Liver (tissue), 9 donors: ENCODE data around the gene SOX6. TPM values are rescaled to one million over a fixed set of nuclear protein-coding genes. Genes with fewer than 3 reads are reported as not detected.

Experiments used
- DNase-seq: peaks from one replicate; pipeline ENCODE4 v3.0.0-alpha.2; 2017; ENCODE audit warnings: low spot score
- H3K27ac ChIP-seq, 2 donors: one replicate each; pipeline ENCODE4 v1.7.0; 2013; ENCODE audit warnings: inconsistent platforms in 2 of 2, low read length in 2 of 2, control low read depth in 1 of 2, low read depth in 1 of 2, mild to moderate bottlenecking in 1 of 2
- H3K27me3 ChIP-seq, 4 donors: one replicate each; pipeline versions ENCODE4 v1.6.1 to v1.7.0; 2013; ENCODE audit warnings: low read length in 3 of 4, inconsistent platforms in 1 of 4, mild to moderate bottlenecking in 1 of 4, moderate library complexity in 1 of 4; ENCODE audit not compliant: control insufficient read depth in 4 of 4, insufficient read depth in 4 of 4
- H3K36me3 ChIP-seq, 4 donors: one replicate each; pipeline versions ENCODE4 v1.6.1 to v1.7.0; 2013; ENCODE audit warnings: low read length in 3 of 4, mild to moderate bottlenecking in 3 of 4, low read depth in 1 of 4, moderate library complexity in 1 of 4; ENCODE audit not compliant: control insufficient read depth in 4 of 4, insufficient read depth in 3 of 4
- H3K4me1 ChIP-seq, 4 donors: one replicate each; pipeline versions ENCODE4 v1.6.1 to v1.7.0; 2013; ENCODE audit warnings: low read length in 3 of 4, mild to moderate bottlenecking in 3 of 4, moderate library complexity in 1 of 4; ENCODE audit not compliant: control insufficient read depth in 4 of 4, insufficient read depth in 4 of 4
- H3K4me3 ChIP-seq, 3 donors: one replicate each; pipeline versions ENCODE4 v1.6.1 to v1.7.0; 2013; ENCODE audit warnings: low read length in 3 of 3, control low read depth in 1 of 3, low read depth in 1 of 3, mild to moderate bottlenecking in 1 of 3
- H3K9ac ChIP-seq, 2 donors: one replicate each; pipeline ENCODE4 v1.7.0; 2013; ENCODE audit warnings: low read length in 2 of 2, mild to moderate bottlenecking in 2 of 2, moderate library complexity in 2 of 2, control low read depth in 1 of 2, low read depth in 1 of 2
- H3K9me3 ChIP-seq, 4 donors: one replicate each; pipeline versions ENCODE4 v1.6.1 to v1.7.0; 2013; ENCODE audit warnings: low read length in 3 of 4; ENCODE audit not compliant: control insufficient read depth in 4 of 4
- ATF3 ChIP-seq: IDR thresholded peaks from 2 replicates; pipeline ENCODE4 v1.6.1; 2016; ENCODE audit warnings: antibody characterized with exemption
- CTCF ChIP-seq: fragments of 150-350 bp; IDR thresholded peaks from 2 replicates; pipeline ENCODE4 v1.5.1; 2017; ENCODE audit warnings: improper control_type of control experiment, low read depth, low read length; ENCODE audit not compliant: missing input control
- EGR1 ChIP-seq, 2 donors: IDR thresholded peaks; 2 replicates each; pipeline ENCODE4 v1.6.1; 2016 to 2018; ENCODE audit warnings: antibody characterized with exemption in 2 of 2, low read depth in 2 of 2
- FOXA1 ChIP-seq: IDR thresholded peaks from 2 replicates; pipeline ENCODE4 v1.6.1; 2016; ENCODE audit warnings: antibody characterized with exemption
- FOXA2 ChIP-seq: IDR thresholded peaks from 2 replicates; pipeline ENCODE4 v1.6.1; 2016; ENCODE audit warnings: antibody characterized with exemption
- GABPA ChIP-seq, 2 donors: IDR thresholded peaks in 1 of 2; conservative IDR thresholded peaks in 1 of 2; 2 replicates each; pipeline ENCODE4 v1.6.1; 2016; ENCODE audit warnings: antibody characterized with exemption in 2 of 2, mild to moderate bottlenecking in 1 of 2, moderate library complexity in 1 of 2
- HNF4A ChIP-seq, 2 donors: conservative IDR thresholded peaks; 2 replicates each; pipeline ENCODE4 v1.6.1; 2016; ENCODE audit warnings: antibody characterized with exemption in 2 of 2, mild to moderate bottlenecking in 2 of 2
- HNF4G ChIP-seq: IDR thresholded peaks from 2 replicates; pipeline ENCODE4 v1.6.1; 2016; ENCODE audit warnings: antibody characterized with exemption
- JUND ChIP-seq, 2 donors: IDR thresholded peaks; 2 replicates each; pipeline ENCODE4 v1.6.1; 2016; ENCODE audit warnings: antibody characterized with exemption in 2 of 2
- MAX ChIP-seq: IDR thresholded peaks from 2 replicates; pipeline ENCODE4 v1.6.1; 2016; ENCODE audit warnings: antibody characterized with exemption
- NR2F2 ChIP-seq: IDR thresholded peaks from 2 replicates; pipeline ENCODE4 v1.6.1; 2016; ENCODE audit warnings: antibody characterized with exemption
- RAD21 ChIP-seq, 2 donors: IDR thresholded peaks; 2 replicates each; pipeline ENCODE4 v1.6.1; 2016; ENCODE audit warnings: antibody characterized with exemption in 2 of 2, mild to moderate bottlenecking in 2 of 2
- REST ChIP-seq: IDR thresholded peaks from 2 replicates; pipeline ENCODE4 v1.6.1; 2016; ENCODE audit warnings: antibody characterized with exemption, mild to moderate bottlenecking
- RXRA ChIP-seq, 2 donors: IDR thresholded peaks; 2 replicates each; pipeline ENCODE4 v1.6.1; 2017 to 2018; ENCODE audit warnings: antibody characterized with exemption in 2 of 2, mild to moderate bottlenecking in 1 of 2
- SP1 ChIP-seq: IDR thresholded peaks from 2 replicates; pipeline ENCODE4 v1.6.1; 2018; ENCODE audit warnings: antibody characterized with exemption, mild to moderate bottlenecking
- TAF1 ChIP-seq: conservative IDR thresholded peaks from 2 replicates; pipeline ENCODE4 v1.6.1; 2016; ENCODE audit warnings: antibody characterized with exemption, mild to moderate bottlenecking
- YY1 ChIP-seq: IDR thresholded peaks from 2 replicates; pipeline ENCODE4 v1.6.1; 2016; ENCODE audit warnings: antibody characterized with exemption, mild to moderate bottlenecking
- ZBTB33 ChIP-seq: IDR thresholded peaks from 2 replicates; pipeline ENCODE4 v1.6.1; 2016; ENCODE audit warnings: antibody characterized with exemption
- WGBS: extraction: QIAGEN DNeasy Blood & Tissue Kit; methylation state at CpG from one replicate; pipeline ENCODE4 v1.1.7; 2013; 5-methylcytosine and 5-hydroxymethylcytosine counted together
- polyA plus RNA-seq, 2 donors: library from polyadenylated mRNA; stranded (reverse) in 1 of 2; unstranded in 1 of 2; fragments of 200-250 nt in 1 of 2; fragments of >200 nt in 1 of 2; fragmentation: Nextera tagmentation in 1 of 2; extraction: Ambion mirVana in 1 of 2; gene quantifications; one replicate each; pipeline versions ENCODE4 v1.2.1 to v1.2.3, GENCODE V29; 2013 to 2015
- total RNA-seq, 2 donors: library from RNA; depleted of rRNA; stranded (reverse); fragments of >200 nt; gene quantifications; one replicate each; pipeline ENCODE4 v1.2.3, GENCODE V29; 2014
- donor health status: healthy.
- donor health status: healthy.
- donor health status: healthy.
- donor health status: healthy.
- donor health status: healthy.

Gene SOX6
- total and polyA plus RNA-seq, 4 donors, result 2.4 to 111 (median 14.8) TPM

GRCh38 chr11:16313846-16314245 is 42.5 kb downstream of the SOX6 start:
- Histone ChIP-seq H3K4me3 (no peak overlapping the region), H3K27ac (no peak overlapping the region), H3K9ac (no peak overlapping the region), H3K36me3 (no peaks in the 10 kb centered on the region), H3K27me3 (no peaks in the 10 kb centered on the region), H3K4me1 (no peaks in the 10 kb centered on the region), H3K9me3 (no peaks in the 10 kb centered on the region)
- WGBS, result 70% methylated on average over 1 of the region's 1 CpG
- DNase-seq, result no peak
- TF ChIP-seq TAF1, result no peak
- TF ChIP-seq CTCF, result no peak
- TF ChIP-seq JUND (IDR thresholded peaks at IDR 0.05), result no peak
- no peak for TF ChIP-seq MAX
- TF ChIP-seq REST, result no peak
- TF ChIP-seq YY1, result no peak
- TF ChIP-seq HNF4A (conservative IDR thresholded peaks at IDR 0.05), result no peak
- no peak for TF ChIP-seq RAD21 (IDR thresholded peaks at IDR 0.05)
- no peak for TF ChIP-seq ATF3
- TF ChIP-seq GABPA (IDR thresholded peaks at IDR 0.05 in 1 of 2, conservative IDR thresholded peaks at IDR 0.05 in 1 of 2), result no peak
- TF ChIP-seq HNF4G, result no peak
- TF ChIP-seq SP1, result no peak
- no peak for TF ChIP-seq FOXA2
- no peak for TF ChIP-seq ZBTB33
- TF ChIP-seq NR2F2, result no peak
- TF ChIP-seq RXRA (IDR thresholded peaks at IDR 0.05), result no peak
- no peak for TF ChIP-seq FOXA1
- no peak for TF ChIP-seq EGR1 (IDR thresholded peaks at IDR 0.05; ENCODE audit: low read depth in 2 of 2)
